ENCODE data around the gene KIF5B.

Gene KIF5B

DNA sequence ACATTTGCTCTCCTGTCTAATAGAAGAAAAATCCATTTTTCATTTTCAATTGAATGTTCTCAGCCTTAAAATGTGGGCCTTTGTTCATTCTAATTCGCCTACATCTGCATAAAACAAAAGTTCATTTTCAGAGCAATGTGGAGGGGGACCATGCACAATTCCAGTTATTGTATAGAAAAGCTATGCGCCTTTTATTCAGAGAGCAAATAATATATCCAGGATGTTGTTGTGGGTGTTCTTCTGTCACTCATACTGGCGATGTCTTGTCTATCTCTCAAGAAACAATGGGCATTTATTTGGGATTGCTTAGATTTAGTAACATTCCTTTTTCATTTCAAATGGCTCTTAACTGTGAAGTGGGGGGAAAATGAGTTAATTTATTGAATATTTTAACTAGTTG lies 56.4 kb downstream of the KIF5B start:
- Histone ChIP-seq H3K27me3 (replicated peaks; ENCODE audit: insufficient read depth, low read length) (no peaks in the 10 kb centered on the region), H3K9me3 (replicated peaks; ENCODE audit: insufficient read depth, low read length) (no peaks in the 10 kb centered on the region), H3K4me3 (ENCODE audit: low read length) (no peak overlapping the region), H3K27ac (ENCODE audit: low read length) (no peak overlapping the region), H3K79me2 (ENCODE audit: low read length) (no peaks in the 10 kb centered on the region), H3K4me2 (ENCODE audit: low read depth, low read length) (no peak overlapping the region), H3K36me3 (replicated peaks; ENCODE audit: insufficient read depth, low read length) (no peaks in the 10 kb centered on the region), H2AFZ (ENCODE audit: low read length) (no peak overlapping the region), H3K9me2 (replicated peaks; ENCODE audit: insufficient read depth, low read length) (no peaks in the 10 kb centered on the region), H3K9ac (ENCODE audit: low read length) (no peak overlapping the region), H4K20me1 (ENCODE audit: insufficient read depth, low read length) (no peaks in the 10 kb centered on the region), H3K4me1 (ENCODE audit: low read length) (peaks cover 15% of the 10 kb centered on the region), H3F3A (ENCODE audit: insufficient read depth, low read length) (peaks cover 8% of the 10 kb centered on the region; the same call in 1 of the 2 replicates)
- DNase-seq, result no peak
- TF ChIP-seq EZH2phosphoT487 (IDR thresholded peaks at IDR 0.05; ENCODE audit: low read length) (no peak), EZH2 (optimal IDR thresholded peaks at IDR 0.05; ENCODE audit: low read depth, low read length) (no peak)
- TF ChIP-seq, protein P1, sequence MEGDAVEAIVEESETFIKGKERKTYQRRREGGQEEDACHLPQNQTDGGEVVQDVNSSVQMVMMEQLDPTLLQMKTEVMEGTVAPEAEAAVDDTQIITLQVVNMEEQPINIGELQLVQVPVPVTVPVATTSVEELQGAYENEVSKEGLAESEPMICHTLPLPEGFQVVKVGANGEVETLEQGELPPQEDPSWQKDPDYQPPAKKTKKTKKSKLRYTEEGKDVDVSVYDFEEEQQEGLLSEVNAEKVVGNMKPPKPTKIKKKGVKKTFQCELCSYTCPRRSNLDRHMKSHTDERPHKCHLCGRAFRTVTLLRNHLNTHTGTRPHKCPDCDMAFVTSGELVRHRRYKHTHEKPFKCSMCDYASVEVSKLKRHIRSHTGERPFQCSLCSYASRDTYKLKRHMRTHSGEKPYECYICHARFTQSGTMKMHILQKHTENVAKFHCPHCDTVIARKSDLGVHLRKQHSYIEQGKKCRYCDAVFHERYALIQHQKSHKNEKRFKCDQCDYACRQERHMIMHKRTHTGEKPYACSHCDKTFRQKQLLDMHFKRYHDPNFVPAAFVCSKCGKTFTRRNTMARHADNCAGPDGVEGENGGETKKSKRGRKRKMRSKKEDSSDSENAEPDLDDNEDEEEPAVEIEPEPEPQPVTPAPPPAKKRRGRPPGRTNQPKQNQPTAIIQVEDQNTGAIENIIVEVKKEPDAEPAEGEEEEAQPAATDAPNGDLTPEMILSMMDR (IDR thresholded peaks at IDR 0.05; ENCODE audit: low read length), result no peak

- no peaks in the 10 kb centered on the region for H3K27me3 ChIP-seq (replicated peaks; ENCODE audit: insufficient read depth, low read length)
- no peak for TF ChIP-seq EZH2phosphoT487 (IDR thresholded peaks at IDR 0.05; ENCODE audit: low read length)
- no peak for TF ChIP-seq EZH2 (optimal IDR thresholded peaks at IDR 0.05; ENCODE audit: low read depth, low read length)
- TF ChIP-seq, protein P1 (IDR thresholded peaks at IDR 0.05; ENCODE audit: low read length), result no peak
- H3K4me3 ChIP-seq (ENCODE audit: low read length), result no peak overlapping the region
- no peak overlapping the region for H3K9ac ChIP-seq (ENCODE audit: low read length)
- no peak overlapping the region for H3K27ac ChIP-seq (ENCODE audit: low read length)
- no peaks in the 10 kb centered on the region for H3K36me3 ChIP-seq (replicated peaks; ENCODE audit: insufficient read depth, low read length)
- no peaks in the 10 kb centered on the region for H3K9me2 ChIP-seq (replicated peaks; ENCODE audit: insufficient read depth, low read length)
- H3F3A ChIP-seq (ENCODE audit: insufficient read depth, low read length), result peaks cover 8% of the 10 kb centered on the region; the same call in 1 of the 2 replicates
- H3K4me2 ChIP-seq (ENCODE audit: low read depth, low read length), result no peak overlapping the region
- H3K9me3 ChIP-seq (replicated peaks; ENCODE audit: insufficient read depth, low read length), result no peaks in the 10 kb centered on the region
- no peaks in the 10 kb centered on the region for H3K79me2 ChIP-seq (ENCODE audit: low read length)
- DNase-seq, result no peak
- H4K20me1 ChIP-seq (ENCODE audit: insufficient read depth, low read length), result no peaks in the 10 kb centered on the region
- H2AFZ ChIP-seq (ENCODE audit: low read length), result no peak overlapping the region
- H3K4me1 ChIP-seq (ENCODE audit: low read length), result peaks cover 11% of the 10 kb centered on the region
These were observed 57.1 kb downstream of the KIF5B start for GRCh38 chr10:31999070-31999660.

DNA sequence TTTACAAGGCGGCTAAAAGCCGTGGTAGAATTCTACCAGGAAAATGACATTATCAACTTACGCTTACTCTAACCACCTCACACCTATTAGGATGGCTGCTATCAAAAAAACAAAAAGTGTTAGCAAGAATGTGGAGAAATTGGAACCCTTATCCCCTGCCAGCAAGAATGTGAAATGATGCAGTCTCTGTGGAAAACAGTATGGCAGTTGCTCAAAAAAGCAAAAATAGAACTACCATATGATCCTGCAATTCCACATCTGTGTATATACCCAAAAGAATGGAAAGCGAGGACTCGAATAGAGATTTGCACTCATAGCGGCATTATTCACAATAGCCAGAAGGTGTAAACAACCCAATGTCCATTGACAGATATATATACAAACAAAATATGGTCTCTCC lies 61.3 kb downstream of the KIF5B start:
- TF ChIP-seq EZH2 (optimal IDR thresholded peaks at IDR 0.05; ENCODE audit: low read depth, low read length) (no peak), EZH2phosphoT487 (IDR thresholded peaks at IDR 0.05; ENCODE audit: low read length) (no peak)
- TF ChIP-seq, protein P1 (IDR thresholded peaks at IDR 0.05; ENCODE audit: low read length), result no peak
- no peaks in the 10 kb centered on the region for H3K4me1 ChIP-seq (ENCODE audit: low read length)
- H2AFZ ChIP-seq (ENCODE audit: low read length), result no peak overlapping the region
- no peaks in the 10 kb centered on the region for H3K27me3 ChIP-seq (replicated peaks; ENCODE audit: insufficient read depth, low read length)
- no peak overlapping the region for H3K4me2 ChIP-seq (ENCODE audit: low read depth, low read length)
- no peaks in the 10 kb centered on the region for H3K79me2 ChIP-seq (ENCODE audit: low read length)
- H3K27ac ChIP-seq (ENCODE audit: low read length), result no peak overlapping the region
- H4K20me1 ChIP-seq (ENCODE audit: insufficient read depth, low read length), result no peaks in the 10 kb centered on the region
- no peaks in the 10 kb centered on the region for H3K36me3 ChIP-seq (replicated peaks; ENCODE audit: insufficient read depth, low read length)
- no peak overlapping the region for H3K4me3 ChIP-seq (ENCODE audit: low read length)
- no peak overlapping the region for H3K9ac ChIP-seq (ENCODE audit: low read length)
- no peaks in the 10 kb centered on the region for H3K9me3 ChIP-seq (replicated peaks; ENCODE audit: insufficient read depth, low read length)
- DNase-seq, result no peak
- H3F3A ChIP-seq (ENCODE audit: insufficient read depth, low read length), result no peaks in the 10 kb centered on the region
- H3K9me2 ChIP-seq (replicated peaks; ENCODE audit: insufficient read depth, low read length), result no peaks in the 10 kb centered on the region
